ENCODE results near the gene CENPT.

CENPT gene

DNA sequence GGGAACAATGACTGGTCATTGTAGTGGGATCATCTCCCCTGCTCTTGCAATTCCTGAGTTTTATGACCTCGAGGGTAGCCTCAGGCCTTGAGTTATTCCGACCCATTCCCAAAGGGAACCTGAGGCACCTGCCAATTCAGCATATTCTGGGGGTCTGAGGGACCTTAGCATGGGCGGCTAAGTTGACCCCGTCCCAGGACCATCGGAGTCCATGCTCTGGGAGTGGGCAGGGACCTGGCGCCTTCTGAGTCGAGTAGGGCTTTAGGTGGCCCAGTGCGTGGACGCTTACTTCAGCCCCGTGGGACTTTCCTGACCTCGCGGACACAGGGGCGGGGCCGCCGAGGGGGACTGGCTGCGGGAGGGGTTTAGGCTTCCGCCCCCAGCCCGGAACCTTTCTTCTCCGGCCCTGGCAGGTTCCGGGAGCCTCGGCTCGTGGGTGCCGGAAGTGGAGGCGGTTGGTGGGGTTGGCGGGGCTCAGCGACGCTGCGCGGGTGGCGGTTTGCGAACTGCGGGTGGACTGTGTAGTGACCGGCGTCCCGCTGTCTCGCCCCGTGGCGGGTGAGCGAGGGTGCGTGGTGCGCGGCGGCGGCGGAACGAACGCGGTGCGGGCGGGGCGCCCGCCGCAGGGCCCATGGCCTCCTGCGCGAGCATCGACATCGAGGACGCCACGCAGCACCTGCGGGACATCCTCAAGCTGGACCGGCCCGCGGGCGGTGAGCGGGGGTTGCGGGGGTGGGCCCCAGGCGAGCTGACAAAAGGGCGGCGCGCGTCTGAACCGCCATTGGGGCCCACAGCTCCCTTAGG is 25.3 kb upstream of the CENPT start, which contains the start of gene EDC4:
TSS of gene EDC4 (plus strand) at position 422 of the 804 bp plus-strand sequence. CDS start at position 632, 210 bp downstream.
- DNase-seq (ENCODE audit: low read depth), result peak; percentile 87
- H3K4me3 ChIP-seq (ENCODE audit: low read depth, low read length), result peak within 1 kb of the TSS; percentile 79
- peak; percentile 81 for TF ChIP-seq POLR2A (IDR thresholded peaks at IDR 0.05; ENCODE audit: extremely low read depth, insufficient read length)
- TF ChIP-seq, protein P1, sequence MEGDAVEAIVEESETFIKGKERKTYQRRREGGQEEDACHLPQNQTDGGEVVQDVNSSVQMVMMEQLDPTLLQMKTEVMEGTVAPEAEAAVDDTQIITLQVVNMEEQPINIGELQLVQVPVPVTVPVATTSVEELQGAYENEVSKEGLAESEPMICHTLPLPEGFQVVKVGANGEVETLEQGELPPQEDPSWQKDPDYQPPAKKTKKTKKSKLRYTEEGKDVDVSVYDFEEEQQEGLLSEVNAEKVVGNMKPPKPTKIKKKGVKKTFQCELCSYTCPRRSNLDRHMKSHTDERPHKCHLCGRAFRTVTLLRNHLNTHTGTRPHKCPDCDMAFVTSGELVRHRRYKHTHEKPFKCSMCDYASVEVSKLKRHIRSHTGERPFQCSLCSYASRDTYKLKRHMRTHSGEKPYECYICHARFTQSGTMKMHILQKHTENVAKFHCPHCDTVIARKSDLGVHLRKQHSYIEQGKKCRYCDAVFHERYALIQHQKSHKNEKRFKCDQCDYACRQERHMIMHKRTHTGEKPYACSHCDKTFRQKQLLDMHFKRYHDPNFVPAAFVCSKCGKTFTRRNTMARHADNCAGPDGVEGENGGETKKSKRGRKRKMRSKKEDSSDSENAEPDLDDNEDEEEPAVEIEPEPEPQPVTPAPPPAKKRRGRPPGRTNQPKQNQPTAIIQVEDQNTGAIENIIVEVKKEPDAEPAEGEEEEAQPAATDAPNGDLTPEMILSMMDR (IDR thresholded peaks at IDR 0.05; ENCODE audit: low read depth, low read length), result no peak
- TF ChIP-seq, protein P2, sequence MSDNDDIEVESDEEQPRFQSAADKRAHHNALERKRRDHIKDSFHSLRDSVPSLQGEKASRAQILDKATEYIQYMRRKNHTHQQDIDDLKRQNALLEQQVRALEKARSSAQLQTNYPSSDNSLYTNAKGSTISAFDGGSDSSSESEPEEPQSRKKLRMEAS (IDR thresholded peaks at IDR 0.05; ENCODE audit: low read depth, low read length), result peak; percentile 75
- TF ChIP-seq MYC (IDR thresholded peaks at IDR 0.05; ENCODE audit: low read depth, low read length), result peak; percentile 88

DNA sequence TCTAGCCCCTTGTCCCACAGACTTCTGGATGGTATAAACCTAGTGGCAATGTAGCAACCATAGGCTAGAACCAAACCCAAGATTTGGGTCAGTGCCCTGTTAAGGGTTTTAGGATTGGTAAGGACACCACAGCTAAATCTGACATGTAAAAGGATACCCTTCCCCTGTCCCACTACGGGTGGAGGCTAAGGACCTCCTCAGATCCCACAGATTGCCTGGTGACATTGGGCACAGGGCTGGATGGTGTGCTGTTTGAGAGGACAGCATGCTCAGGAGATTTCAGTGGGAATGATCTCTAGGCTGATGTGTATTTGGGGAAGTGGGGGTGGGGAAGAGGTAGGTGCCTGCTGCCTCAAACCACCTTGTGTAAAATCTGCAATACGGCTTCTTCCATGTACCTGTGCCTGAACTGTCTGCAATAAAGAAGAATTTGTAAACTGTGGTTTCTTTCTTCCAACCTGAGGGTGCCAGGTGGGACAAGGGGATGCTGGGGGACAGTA is 24.7 kb upstream of the CENPT start:
- TF ChIP-seq MYC (IDR thresholded peaks at IDR 0.05; ENCODE audit: low read depth, low read length) (no peak), POLR2A (IDR thresholded peaks at IDR 0.05; ENCODE audit: extremely low read depth, insufficient read length) (no peak)
- TF ChIP-seq, protein P1 (IDR thresholded peaks at IDR 0.05; ENCODE audit: low read depth, low read length), result no peak
- TF ChIP-seq, protein P2 (IDR thresholded peaks at IDR 0.05; ENCODE audit: low read depth, low read length), result no peak
- peak; percentile 31 for DNase-seq (ENCODE audit: low read depth)
- peak overlapping the region; percentile 79 for H3K4me3 ChIP-seq (ENCODE audit: low read depth, low read length)

DNA sequence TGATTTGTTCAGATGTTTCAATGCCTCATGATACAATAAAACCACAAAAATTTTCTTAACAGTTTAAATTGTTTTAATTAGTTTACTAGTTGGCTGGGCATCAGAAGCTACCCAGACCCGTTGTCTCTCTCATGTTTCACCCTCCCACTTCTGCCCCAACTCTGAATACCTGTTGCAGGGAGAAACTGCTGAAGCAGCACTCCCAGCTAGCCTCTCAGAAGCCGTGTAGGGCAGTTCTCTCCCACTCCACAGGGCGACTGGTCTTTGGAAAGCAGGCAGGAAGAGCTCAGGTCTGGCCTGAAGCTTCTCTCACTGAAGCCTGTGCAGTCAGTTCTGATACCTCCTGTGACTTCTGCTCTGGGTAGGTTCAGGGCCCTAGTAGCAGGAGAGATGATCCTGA is 23.8 kb upstream of the CENPT start:
- TF ChIP-seq MYC (IDR thresholded peaks at IDR 0.05; ENCODE audit: low read depth, low read length) (no peak), POLR2A (IDR thresholded peaks at IDR 0.05; ENCODE audit: extremely low read depth, insufficient read length) (no peak)
- TF ChIP-seq, protein P1 (IDR thresholded peaks at IDR 0.05; ENCODE audit: low read depth, low read length), result no peak
- TF ChIP-seq, protein P2 (IDR thresholded peaks at IDR 0.05; ENCODE audit: low read depth, low read length), result no peak
- no peak overlapping the region for H3K4me3 ChIP-seq (ENCODE audit: low read depth, low read length)
- no peak for DNase-seq (ENCODE audit: low read depth)

DNA sequence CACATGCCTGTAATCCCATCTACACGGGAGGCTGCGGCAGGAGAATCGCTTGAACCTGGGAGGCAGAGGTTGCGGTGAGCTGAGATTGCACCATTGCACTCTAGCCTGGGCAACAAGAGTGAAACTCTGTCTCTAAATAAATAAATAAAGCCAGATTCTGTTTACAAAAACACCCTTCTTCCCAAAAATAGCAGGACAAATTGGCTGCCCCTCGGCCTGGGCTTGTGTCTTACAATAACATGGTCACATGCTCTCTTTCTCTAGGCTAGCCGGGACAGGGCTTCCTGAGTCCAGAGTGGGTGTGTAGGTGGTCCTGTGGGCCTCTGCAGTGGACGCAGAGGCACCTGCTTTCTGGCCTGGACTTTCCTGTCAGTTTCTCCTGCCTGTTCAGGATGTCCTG is 22.2 kb upstream of the CENPT start:
- H3K4me3 ChIP-seq (ENCODE audit: low read depth, low read length), result no peak overlapping the region
- DNase-seq (ENCODE audit: low read depth), result no peak
- TF ChIP-seq, protein P2 (IDR thresholded peaks at IDR 0.05; ENCODE audit: low read depth, low read length), result no peak
- TF ChIP-seq MYC (IDR thresholded peaks at IDR 0.05; ENCODE audit: low read depth, low read length) (no peak), POLR2A (IDR thresholded peaks at IDR 0.05; ENCODE audit: extremely low read depth, insufficient read length) (no peak)
- TF ChIP-seq, protein P1 (IDR thresholded peaks at IDR 0.05; ENCODE audit: low read depth, low read length), result no peak

DNA sequence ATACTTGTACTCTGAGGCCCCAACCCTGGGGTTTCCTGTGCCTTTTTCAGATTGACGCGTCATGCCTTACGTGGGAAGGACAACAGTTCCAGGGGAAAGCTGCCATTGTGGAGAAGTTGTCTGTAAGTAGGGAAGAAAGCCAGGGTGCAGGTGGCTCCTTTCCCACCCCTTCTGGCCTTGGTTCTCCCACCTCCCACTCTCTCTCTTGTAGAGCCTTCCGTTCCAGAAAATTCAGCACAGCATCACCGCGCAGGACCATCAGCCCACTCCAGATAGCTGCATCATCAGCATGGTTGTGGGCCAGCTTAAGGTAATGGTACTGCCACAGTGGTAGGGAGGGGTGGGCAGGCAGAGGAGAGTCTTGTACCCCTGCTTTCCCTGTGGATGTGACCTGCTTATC is 20.8 kb upstream of the CENPT start:
- H3K4me3 ChIP-seq (ENCODE audit: low read depth, low read length), result no peak overlapping the region
- no peak for DNase-seq (ENCODE audit: low read depth)
- TF ChIP-seq, protein P1 (IDR thresholded peaks at IDR 0.05; ENCODE audit: low read depth, low read length), result no peak
- TF ChIP-seq MYC (IDR thresholded peaks at IDR 0.05; ENCODE audit: low read depth, low read length) (no peak), POLR2A (IDR thresholded peaks at IDR 0.05; ENCODE audit: extremely low read depth, insufficient read length) (no peak)
- TF ChIP-seq, protein P2 (IDR thresholded peaks at IDR 0.05; ENCODE audit: low read depth, low read length), result no peak

All from NB4 (cell line).